Measurements from ENCODE around the gene SMARCD2.
"Not testable (repeated sequence)": the region's sequence is repeated elsewhere in the genome, so short reads cannot be mapped to it uniquely, and the experiment has no call there.

The SMARCD2 gene

GRCh38 chr17:63842540-63843386 lies at the start of gene SMARCD2:
TSS of gene SMARCD2 (minus strand) at chr17:63842685. CDS start at chr17:63842674, 11 bp downstream.
- peak; percentile 98 to 99 (median 98) for DNase-seq

GRCh38 chr17:63889026-63889848 lies 46.8 kb upstream of the SMARCD2 start:
- DNase-seq, result peak in 2 of 3 experiments; percentile 19 to 61

- not testable (repeated sequence) for DNase-seq
These were observed 42.6 kb upstream of the SMARCD2 start for GRCh38 chr17:63885119-63885518.

GRCh38 chr17:63882626-63883126 lies 40.2 kb upstream of the SMARCD2 start:
- not testable (repeated sequence) for DNase-seq

- DNase-seq, result peak; percentile 16 to 43 (median 20)
These were observed 39.6 kb upstream of the SMARCD2 start, which contains the start of gene GH2 for GRCh38 chr17:63881935-63882601. TSS of gene GH2 (minus strand) at chr17:63881944. CDS start at chr17:63881801, 143 bp downstream.

GRCh38 chr17:63881337-63881736 lies 38.9 kb upstream of the SMARCD2 start:
- DNase-seq, result not testable (repeated sequence)

GRCh38 chr17:63880706-63881105 lies 38.2 kb upstream of the SMARCD2 start:
- DNase-seq, result no peak

- not testable (repeated sequence) for DNase-seq
These were observed 35.9 kb upstream of the SMARCD2 start for GRCh38 chr17:63878413-63878812.

- not testable (repeated sequence) for DNase-seq
These were observed 32.2 kb upstream of the SMARCD2 start for GRCh38 chr17:63874693-63875092.

GRCh38 chr17:63874061-63874626 lies 31.7 kb upstream of the SMARCD2 start:
- DNase-seq, result not testable (repeated sequence)

GRCh38 chr17:63873577-63873976 lies 31.1 kb upstream of the SMARCD2 start, which contains the start of gene CSH2:
TSS of gene CSH2 (minus strand) at chr17:63873677. CDS start at chr17:63873614, 63 bp downstream.
- DNase-seq, result not testable (repeated sequence)

GRCh38 chr17:63871646-63872365 lies 29.3 kb upstream of the SMARCD2 start:
- not testable (repeated sequence) for DNase-seq

- DNase-seq, result not testable (repeated sequence)
These were observed 27.8 kb upstream of the SMARCD2 start for GRCh38 chr17:63870292-63870665.

- not testable (repeated sequence) for DNase-seq
These were observed 27.2 kb upstream of the SMARCD2 start for GRCh38 chr17:63869491-63870291.

- DNase-seq, result not testable (repeated sequence)
These were observed 24.1 kb upstream of the SMARCD2 start for GRCh38 chr17:63866625-63867024.

GRCh38 chr17:63859257-63859656 lies 16.8 kb upstream of the SMARCD2 start:
- DNase-seq, result no peak

GRCh38 chr17:63856425-63856824 lies 13.9 kb upstream of the SMARCD2 start:
- not testable (repeated sequence) for DNase-seq

- no peak for DNase-seq
These were observed 12.7 kb upstream of the SMARCD2 start for GRCh38 chr17:63855185-63855584.

- no peak for DNase-seq
These were observed 12.2 kb upstream of the SMARCD2 start for GRCh38 chr17:63854709-63855108.

- no peak for DNase-seq
These were observed 10.8 kb upstream of the SMARCD2 start for GRCh38 chr17:63853260-63853659.

- DNase-seq, result no peak
These were observed 7.9 kb upstream of the SMARCD2 start for GRCh38 chr17:63850401-63850800.
